ENCODE results near the gene GALK2.
"Not testable (repeated sequence)": the region's sequence is repeated elsewhere in the genome, so short reads cannot be mapped to it uniquely, and the experiment has no call there.

Gene GALK2

DNA sequence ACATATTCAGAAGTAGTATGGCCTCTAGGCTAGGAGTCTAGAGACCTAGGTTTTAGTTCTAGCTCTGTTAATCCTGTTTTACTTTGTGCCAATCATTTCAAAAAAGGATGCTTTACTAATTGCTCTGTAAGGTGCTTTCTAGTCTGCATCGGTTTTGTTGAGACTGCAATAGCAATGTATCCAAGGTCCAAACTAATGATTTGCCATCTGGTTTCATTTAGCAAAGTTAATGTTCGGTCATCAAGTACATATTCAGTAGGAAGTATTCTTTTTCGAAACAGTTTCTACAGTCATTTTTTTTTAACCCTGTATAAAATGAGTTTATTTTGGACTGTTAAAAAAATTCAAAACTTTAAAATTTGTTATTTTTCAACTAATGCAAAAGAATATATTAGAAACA lies 2.0 kb upstream of the GALK2 start:
- no peak for DNase-seq

- no peak for DNase-seq
These were observed 1.7 kb downstream of the GALK2 start for GRCh38 chr15:49171790-49172189.

DNA sequence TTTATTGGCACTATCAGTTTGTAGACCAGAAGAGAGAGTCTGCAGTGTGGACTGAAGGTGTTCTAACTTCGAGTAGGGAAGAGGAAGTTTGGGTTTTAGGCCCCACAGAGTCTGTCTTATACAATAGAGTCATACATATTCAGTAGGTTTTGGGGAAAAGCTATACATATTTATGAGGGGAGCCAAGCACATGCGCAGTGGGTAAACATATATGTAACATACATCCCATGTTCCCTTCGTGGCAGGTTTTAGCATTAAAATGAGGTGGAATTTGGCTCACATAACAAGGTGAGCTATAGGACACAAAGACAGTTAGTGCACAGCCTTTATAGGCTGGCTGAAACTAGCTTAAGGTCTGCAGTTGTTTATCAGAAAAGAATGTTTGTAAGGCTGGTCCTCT lies 4.9 kb downstream of the GALK2 start:
- no peak for DNase-seq

DNA sequence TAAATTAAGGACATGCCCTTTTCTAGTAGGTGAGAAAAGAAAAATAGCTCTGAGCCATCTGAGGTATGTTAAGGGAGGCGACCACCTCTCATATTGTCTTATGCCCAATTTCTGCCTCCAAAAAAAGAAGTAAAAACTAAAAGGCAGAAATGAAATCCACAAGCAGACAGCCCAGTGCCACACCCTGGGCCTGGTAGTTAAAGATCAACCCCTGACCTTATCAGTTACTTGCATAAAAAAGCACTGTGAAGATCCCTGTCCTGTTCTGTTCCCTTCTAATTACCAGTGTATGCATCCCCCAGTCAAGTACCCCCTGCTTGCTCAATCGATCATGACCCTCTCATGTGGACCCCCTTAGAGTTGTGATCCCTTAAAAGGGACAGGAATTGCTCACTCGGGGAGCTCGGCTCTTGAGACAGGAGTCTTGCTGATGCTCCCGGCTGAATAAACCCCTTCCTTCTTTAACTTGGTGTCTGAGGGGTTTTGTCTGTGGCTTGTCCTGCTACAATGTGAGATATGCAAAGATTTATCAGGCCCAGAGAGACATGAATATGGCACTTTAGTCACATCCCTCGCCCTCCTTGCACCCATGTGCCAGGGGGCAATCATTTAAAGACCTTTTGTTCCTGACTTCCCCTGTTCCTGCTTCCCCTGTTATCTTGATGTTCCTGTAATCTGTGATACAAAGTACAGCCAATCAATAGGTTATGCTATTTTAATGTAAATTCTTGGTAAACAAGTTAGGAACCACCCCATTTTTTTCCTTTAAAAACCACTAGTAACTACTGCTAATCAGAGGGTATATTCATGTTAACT lies 5.7 kb downstream of the GALK2 start:
- DNase-seq = not testable (repeated sequence)

DNA sequence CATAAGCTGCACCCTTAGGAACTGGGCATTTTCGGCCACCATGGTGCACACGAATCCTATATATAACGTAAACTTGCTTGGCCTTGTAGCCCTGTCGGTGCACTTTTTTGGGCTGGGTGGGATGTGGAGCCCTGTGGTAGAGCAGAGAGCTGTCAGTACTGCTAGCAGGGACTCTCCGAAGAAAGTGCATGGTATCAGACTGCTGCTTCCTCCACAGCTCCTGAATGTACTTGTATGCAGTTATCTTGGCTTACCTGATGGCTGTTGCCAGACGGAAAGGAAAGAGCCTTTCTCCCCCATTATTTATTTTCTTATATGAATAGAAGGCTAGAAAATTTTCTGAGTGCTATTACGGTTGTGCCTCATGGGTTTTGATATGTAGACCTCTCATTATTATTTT lies 8.4 kb downstream of the GALK2 start:
- DNase-seq = no peak

GRCh38 chr15:49179433-49180190 lies 9.6 kb downstream of the GALK2 start:
- DNase-seq = no peak

DNA sequence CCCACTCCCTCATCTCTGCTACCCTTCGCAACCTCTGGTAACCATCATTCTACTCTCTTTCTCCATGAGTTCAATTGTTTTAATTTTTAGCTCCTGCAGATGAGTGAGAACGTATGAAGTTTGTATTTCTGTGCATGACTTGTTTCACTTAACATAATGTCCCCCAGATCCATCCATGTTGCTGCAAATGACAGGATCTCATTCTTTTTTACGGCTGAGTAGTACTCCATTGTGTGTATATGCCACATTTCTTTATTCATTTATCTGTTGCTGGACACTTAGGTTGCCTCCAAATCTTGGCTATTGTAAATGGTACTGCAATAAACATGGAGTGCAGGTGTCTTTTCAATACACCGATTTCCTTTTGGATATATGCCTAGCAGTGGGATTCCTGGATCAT lies 12.1 kb downstream of the GALK2 start:
- no peak for DNase-seq

DNA sequence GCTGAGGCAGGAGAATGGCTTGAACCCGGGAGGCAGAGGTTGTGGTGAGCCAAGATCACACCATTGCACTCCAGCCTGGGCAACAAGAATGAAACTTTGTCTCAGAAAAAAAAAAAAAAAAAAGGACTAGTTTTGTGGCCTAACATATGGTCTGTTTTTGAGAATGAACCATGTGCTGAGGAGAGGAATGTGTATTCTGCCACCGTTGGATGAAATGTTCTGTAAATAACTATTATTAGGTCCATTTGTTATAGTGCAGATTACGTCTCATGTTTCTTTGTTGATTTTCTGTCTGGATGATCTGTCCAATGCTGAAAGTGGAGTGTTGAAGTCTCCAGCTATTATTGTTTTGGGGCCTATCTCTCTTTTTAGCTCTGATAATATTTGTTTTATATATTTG lies 13.7 kb downstream of the GALK2 start:
- not testable (repeated sequence) for DNase-seq

- no peak for DNase-seq
These were observed 15.4 kb downstream of the GALK2 start for GRCh38 chr15:49185473-49185872.

GRCh38 chr15:49187549-49188245 lies 17.6 kb downstream of the GALK2 start:
- DNase-seq = no peak

DNA sequence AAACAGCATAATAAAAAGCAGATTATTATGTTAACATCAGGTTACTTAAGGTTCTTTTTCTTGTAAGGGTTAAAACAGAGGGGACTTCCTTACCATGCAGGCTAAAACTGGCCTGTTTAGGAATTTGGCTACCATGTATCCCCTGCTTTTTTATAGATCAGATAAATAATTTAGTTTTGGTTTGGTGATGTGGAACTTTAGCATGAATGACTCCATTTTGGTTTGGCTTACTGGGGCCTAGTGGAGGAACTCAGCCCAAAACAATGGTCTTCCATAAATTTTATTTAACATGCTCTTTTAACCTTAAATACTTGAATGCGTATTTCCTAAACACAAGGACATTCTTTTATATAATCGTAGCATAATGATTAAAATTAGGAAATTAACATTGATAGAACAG lies 18.9 kb downstream of the GALK2 start:
- DNase-seq = no peak

DNA sequence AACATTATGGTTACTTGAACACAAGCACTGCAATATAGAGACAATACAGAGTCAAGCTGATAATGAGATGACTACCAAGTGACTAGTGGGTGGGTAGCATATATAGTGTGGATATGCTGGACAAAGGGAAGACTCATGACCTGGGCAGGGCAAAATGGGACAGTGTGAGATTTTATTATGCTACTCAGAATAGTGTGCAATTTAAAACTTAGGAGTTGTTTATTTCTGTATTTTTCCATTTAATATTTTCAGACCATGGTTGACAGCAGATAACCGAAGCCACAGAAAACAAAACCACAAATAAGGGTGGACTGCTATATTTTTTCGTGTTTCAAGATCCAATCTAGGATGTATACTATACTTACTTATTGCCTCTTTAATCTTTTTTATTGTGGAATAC lies 19.6 kb downstream of the GALK2 start:
- DNase-seq = no peak

GRCh38 chr15:49190586-49190985 lies 20.5 kb downstream of the GALK2 start:
- DNase-seq = no peak

DNA sequence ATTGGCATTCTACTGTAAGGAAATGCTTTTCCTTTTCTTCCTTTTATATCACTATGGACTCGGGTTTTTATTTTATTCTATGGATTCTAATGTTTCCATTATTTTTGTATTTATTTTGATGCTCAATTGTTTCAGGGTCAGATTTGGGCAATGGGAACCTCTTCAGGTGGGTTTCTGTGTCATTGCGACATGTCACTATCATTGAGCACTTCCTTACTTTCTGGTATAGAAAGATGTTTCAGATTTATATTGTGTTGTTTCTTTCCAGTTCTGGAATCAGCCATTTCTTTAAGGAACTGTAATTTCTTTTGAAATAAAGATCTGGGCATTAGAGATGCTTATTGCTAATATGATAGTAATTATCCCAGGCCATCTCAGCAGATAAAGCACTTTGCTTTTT lies 21.8 kb downstream of the GALK2 start:
- DNase-seq = no peak

DNA sequence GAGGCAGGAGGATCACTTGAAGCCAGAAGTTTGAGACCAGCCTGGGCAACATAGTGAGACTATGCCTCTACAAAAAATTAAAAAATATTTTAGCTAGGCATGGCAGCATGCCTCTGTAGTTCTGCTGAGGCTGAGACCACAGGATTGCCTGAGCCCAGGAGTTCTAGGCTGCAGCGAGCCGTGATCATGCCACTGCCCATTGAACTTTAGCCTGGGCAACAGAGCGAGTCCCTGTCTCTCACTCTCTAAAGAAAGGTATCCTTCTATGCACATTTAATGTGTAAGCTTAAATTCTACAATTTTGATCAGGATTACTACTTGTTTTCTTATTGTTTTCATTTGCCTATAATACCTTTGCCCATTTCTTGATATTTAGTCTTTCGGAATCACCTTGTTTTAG lies 26.8 kb downstream of the GALK2 start:
- DNase-seq = no peak

DNA sequence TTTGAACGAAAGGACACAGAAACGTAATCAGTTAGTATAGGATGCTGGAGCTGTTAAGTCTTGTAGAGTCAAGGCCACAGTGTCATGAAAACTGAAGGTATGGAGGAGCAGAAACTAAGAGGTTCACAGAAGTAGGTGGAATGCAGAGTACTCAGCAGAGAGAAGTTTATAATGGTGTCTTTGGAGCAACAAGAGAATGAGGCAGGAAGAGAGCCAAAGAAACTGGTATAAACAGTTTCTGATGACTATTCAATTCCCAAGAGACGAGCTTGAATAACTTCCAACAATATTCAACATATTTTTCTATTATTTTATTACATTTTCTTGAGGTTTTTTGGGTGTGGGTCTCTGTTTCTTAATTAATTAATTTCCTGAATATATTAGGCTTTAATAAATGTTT lies 29.6 kb downstream of the GALK2 start:
- no peak for DNase-seq

DNA sequence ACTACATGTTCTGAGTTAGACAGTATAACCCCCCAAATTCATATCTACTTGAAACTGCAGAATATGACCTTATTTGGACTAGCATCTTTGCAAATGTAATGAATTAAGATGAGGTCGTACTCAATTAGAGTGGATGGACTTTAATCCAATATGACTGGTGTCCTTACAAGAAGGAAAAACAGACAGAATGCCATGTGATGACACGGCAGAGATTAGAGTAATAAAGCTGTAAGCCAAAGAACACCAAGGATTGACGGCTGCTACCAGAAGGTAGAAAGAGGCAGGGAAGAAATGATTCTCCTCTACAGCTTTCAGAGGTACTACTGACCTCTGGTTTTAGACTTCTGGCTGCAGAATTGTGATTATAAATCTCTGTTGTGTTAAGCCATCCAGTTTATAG lies 30.3 kb downstream of the GALK2 start:
- no peak for DNase-seq

GRCh38 chr15:49208102-49208501 lies 38.1 kb downstream of the GALK2 start:
- DNase-seq = not testable (repeated sequence)

GRCh38 chr15:49212897-49213296 lies 42.9 kb downstream of the GALK2 start:
- no peak for DNase-seq

- no peak for DNase-seq
These were observed 46.0 kb downstream of the GALK2 start for GRCh38 chr15:49215768-49216739.

DNA sequence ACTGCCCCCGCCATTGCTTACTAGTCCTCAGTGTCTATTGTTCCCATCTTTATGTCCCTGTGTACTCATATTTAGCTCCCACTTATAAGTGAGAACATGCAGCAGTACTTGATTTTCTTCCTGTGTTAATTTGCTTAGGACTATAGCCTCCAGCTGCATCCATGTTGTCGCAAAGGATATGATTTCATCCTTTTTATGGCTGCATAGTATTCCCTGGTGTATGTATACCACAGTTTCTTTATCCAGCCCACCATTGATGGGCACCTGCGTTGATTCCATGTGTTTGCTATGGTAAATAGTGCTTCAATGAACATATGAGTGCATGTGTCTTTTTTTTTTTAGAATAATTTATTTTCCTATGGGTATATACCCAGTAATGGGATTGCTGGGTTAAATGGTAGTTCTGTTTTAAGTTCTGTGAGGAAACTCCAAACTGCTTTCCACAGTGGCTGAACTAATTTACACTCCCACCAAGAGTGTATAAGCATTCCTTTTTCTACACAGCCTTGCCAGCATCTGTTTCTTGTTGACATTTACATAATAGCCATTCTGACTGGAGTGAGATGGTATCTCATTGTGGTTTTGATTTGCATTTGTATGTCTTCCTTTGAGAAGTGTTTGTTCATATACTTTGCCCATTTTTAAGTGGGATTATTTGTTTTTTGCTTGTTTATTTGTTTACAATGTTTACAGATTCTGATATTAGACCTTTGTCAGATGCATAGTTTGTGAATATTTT lies 53.7 kb downstream of the GALK2 start:
- no peak for DNase-seq

Measured in amniotic stem cell (primary cell).